Measurements from ENCODE around the gene GABPB2.
A peak's percentile ranks its signal among the peaks of the same experiment; 100 is the strongest.

The GABPB2 gene

GRCh38 chr1:151070474-151071276, at the start of gene GABPB2 (continued):
- TF ChIP-seq BCL11A (tag by site-specific recombination; IDR thresholded peaks at IDR 0.05; ENCODE audit: low read depth): peak; percentile 91
- peak; percentile 92 for TF ChIP-seq YY2 (tag by site-specific recombination; IDR thresholded peaks at IDR 0.05)
- no peak for TF ChIP-seq ZNF157 (tag by site-specific recombination; IDR thresholded peaks at IDR 0.05)
- peak; percentile 72 for TF ChIP-seq ZBTB8A (tag by site-specific recombination; IDR thresholded peaks at IDR 0.05)
- peak; percentile 99 for TF ChIP-seq TRIM28 (IDR thresholded peaks at IDR 0.05; ENCODE audit: borderline replicate concordance, low read length)
- peak; percentile 70 for TF ChIP-seq MZF1 (tag by site-specific recombination; IDR thresholded peaks at IDR 0.05; ENCODE audit: borderline replicate concordance)
- TF ChIP-seq ZNF654 (tag by site-specific recombination; IDR thresholded peaks at IDR 0.05; ENCODE audit: low read depth): peak; percentile 41
- TF ChIP-seq TCF7L2 (IDR thresholded peaks at IDR 0.05; ENCODE audit: borderline replicate concordance, low read depth, low read length): no peak
- TF ChIP-seq ZNF488 (tag by site-specific recombination; IDR thresholded peaks at IDR 0.05): no peak
- peak; percentile 90 for TF ChIP-seq GLI4 (tag by site-specific recombination; IDR thresholded peaks at IDR 0.05)
- no peak for TF ChIP-seq ZNF514 (tag by site-specific recombination; IDR thresholded peaks at IDR 0.05)
- TF ChIP-seq ZNF112 (tag by site-specific recombination; IDR thresholded peaks at IDR 0.05): no peak
- peak; percentile 20; the same call in 1 of the 2 replicates for TF ChIP-seq PRDM6 (tag by site-specific recombination; IDR thresholded peaks at IDR 0.05)
- no peak for TF ChIP-seq ZNF585B (tag by site-specific recombination; IDR thresholded peaks at IDR 0.05)
- peak; percentile 79 for TF ChIP-seq ZNF280D (tag by site-specific recombination; IDR thresholded peaks at IDR 0.05)
- no peak; the same call in 1 of the 2 replicates for TF ChIP-seq ZFP3 (tag by site-specific recombination; IDR thresholded peaks at IDR 0.05; ENCODE audit: low read depth)
- no peak for TF ChIP-seq ZNF214 (tag by site-specific recombination; IDR thresholded peaks at IDR 0.05; ENCODE audit: borderline replicate concordance)
- peak; percentile 91 for TF ChIP-seq KLF7 (tag by site-specific recombination; IDR thresholded peaks at IDR 0.05; ENCODE audit: borderline replicate concordance)
- 0 out of 2 replicates have a peak, but pooled peaks have one; percentile 45 for TF ChIP-seq ZNF266 (tag by site-specific recombination; IDR thresholded peaks at IDR 0.05; ENCODE audit: low read depth)
- no peak; the same call in 1 of the 2 replicates for TF ChIP-seq ZNF837 (tag by site-specific recombination; IDR thresholded peaks at IDR 0.05)
- peak; percentile 93 for TF ChIP-seq ZNF558 (tag by site-specific recombination; IDR thresholded peaks at IDR 0.05)
- TF ChIP-seq FEZF1 (tag by site-specific recombination; IDR thresholded peaks at IDR 0.05): peak; percentile 6; the same call in 1 of the 2 replicates
- TF ChIP-seq ZNF221 (tag by site-specific recombination; IDR thresholded peaks at IDR 0.05; ENCODE audit: borderline replicate concordance): no peak
- no peak for TF ChIP-seq ZNF404 (tag by site-specific recombination; IDR thresholded peaks at IDR 0.05)
- TF ChIP-seq ZBTB49 (tag by site-specific recombination; IDR thresholded peaks at IDR 0.05; ENCODE audit: low read depth): no peak
- peak; percentile 85 for TF ChIP-seq CTCF (tag by site-specific recombination; IDR thresholded peaks at IDR 0.05)

All from HEK293 (cell line).